CD14-positive monocyte (primary cell): ENCODE results near the gene PDE8B. TPM values are rescaled to one million over a fixed set of nuclear protein-coding genes. Genes with fewer than 3 reads are reported as not detected.
A peak's percentile ranks its signal among the peaks of the same experiment; 100 is the strongest.

Experiments used
- DNase-seq, 3 donors: peaks; one replicate each; pipeline ENCODE4 v3.0.0-alpha.2; 2011 to 2022
- H2AFZ ChIP-seq: 2 replicates; pipeline ENCODE4 v1.6.0; 2012; ENCODE audit warnings: mild to moderate bottlenecking, low read depth, low read length, inconsistent platforms; ENCODE audit not compliant: insufficient read depth, poor library complexity, severe bottlenecking
- H3K27ac ChIP-seq, 2 donors: 1 replicate in 1 of 2; 2 replicates in 1 of 2; pipeline ENCODE4 v1.5.1; 2012 to 2013; ENCODE audit warnings: low read length in 2 of 2, control low read depth in 1 of 2, inconsistent platforms in 1 of 2, low read depth in 1 of 2, mild to moderate bottlenecking in 1 of 2
- H3K27me3 ChIP-seq, 2 donors: one replicate each; pipeline versions ENCODE4 v1.6.0 to v1.6.1; 2011 to 2013; ENCODE audit warnings: low read length in 2 of 2; ENCODE audit not compliant: control insufficient read depth in 2 of 2, insufficient read depth in 2 of 2
- H3K36me3 ChIP-seq, 2 donors: replicated peaks in 1 of 2; 1 replicate in 1 of 2; 2 replicates in 1 of 2; pipeline versions ENCODE4 v1.5.1 to v1.6.1; 2012 to 2013; ENCODE audit warnings: low read length in 2 of 2, control low read depth in 1 of 2, inconsistent platforms in 1 of 2, mild to moderate bottlenecking in 1 of 2; ENCODE audit not compliant: insufficient read depth in 2 of 2, control insufficient read depth in 1 of 2
- H3K4me1 ChIP-seq, 2 donors: 1 replicate in 1 of 2; 2 replicates in 1 of 2; pipeline versions ENCODE4 v1.5.1 to v1.6.1; 2012 to 2013; ENCODE audit warnings: low read length in 2 of 2, control low read depth in 1 of 2, inconsistent platforms in 1 of 2, mild to moderate bottlenecking in 1 of 2, moderate library complexity in 1 of 2; ENCODE audit not compliant: insufficient read depth in 2 of 2, control insufficient read depth in 1 of 2
- H3K4me2 ChIP-seq: replicated peaks from 2 replicates; pipeline ENCODE3; 2012; ENCODE audit warnings: low read length, moderate library complexity, mild to moderate bottlenecking; ENCODE audit not compliant: poor library complexity, severe bottlenecking; ENCODE audit errors: extremely low read depth
- H3K4me3 ChIP-seq, 3 experiments: fragments of 200-600 bp in 1 of 3; sonication (generic) in 1 of 3; replicated peaks in 1 of 3; 1 replicate in 2 of 3; 2 replicates in 1 of 3; pipeline ENCODE4 v1.5.1; 2011 to 2013; ENCODE audit warnings: low read length in 3 of 3, mild to moderate bottlenecking in 3 of 3, control low read depth in 2 of 3, low read depth in 2 of 3, inconsistent platforms in 1 of 3, moderate library complexity in 1 of 3
- H3K79me2 ChIP-seq: 2 replicates; pipeline ENCODE4 v1.6.0; 2012; ENCODE audit warnings: mild to moderate bottlenecking, control low read depth, inconsistent platforms, low read length, moderate library complexity; ENCODE audit not compliant: insufficient read depth
- H3K9ac ChIP-seq: 2 replicates; pipeline ENCODE4 v1.6.0; 2017; ENCODE audit warnings: low read length, mild to moderate bottlenecking; ENCODE audit not compliant: insufficient read depth, poor library complexity, severe bottlenecking
- H3K9me3 ChIP-seq, 2 donors: replicated peaks in 1 of 2; 1 replicate in 1 of 2; 2 replicates in 1 of 2; pipeline versions ENCODE4 v1.5.1 to v1.6.1; 2012 to 2013; ENCODE audit warnings: low read length in 2 of 2, control low read depth in 1 of 2; ENCODE audit not compliant: control insufficient read depth in 1 of 2, insufficient read depth in 1 of 2
- H4K20me1 ChIP-seq: 2 replicates; pipeline ENCODE4 v1.6.0; 2012; ENCODE audit warnings: mild to moderate bottlenecking, low read length, control low read depth, moderate library complexity; ENCODE audit not compliant: insufficient read depth
- H3K27ac Mint-ChIP-seq, 7 donors: one replicate each; pipeline ENCODE4 v1.8.0; 2020; ENCODE audit warnings: mild to moderate bottlenecking in 7 of 7, mixed read lengths in 7 of 7, moderate library complexity in 6 of 7, inconsistent platforms in 2 of 7
- H3K27me3 Mint-ChIP-seq, 3 donors: one replicate each; pipeline ENCODE4 v1.8.0; 2021 to 2022; ENCODE audit warnings: low read depth in 3 of 3, mild to moderate bottlenecking in 3 of 3, mixed read lengths in 3 of 3, moderate library complexity in 3 of 3, inconsistent platforms in 1 of 3
- H3K36me3 Mint-ChIP-seq, 2 donors: one replicate each; pipeline ENCODE4 v1.8.0; 2020; ENCODE audit warnings: mixed read lengths in 2 of 2, inconsistent platforms in 1 of 2, mild to moderate bottlenecking in 1 of 2
- H3K4me1 Mint-ChIP-seq: one replicate; pipeline ENCODE4 v1.8.0; 2020; ENCODE audit warnings: mild to moderate bottlenecking, mixed read lengths
- H3K4me3 Mint-ChIP-seq, 2 donors: one replicate each; pipeline ENCODE4 v1.8.0; 2020; ENCODE audit warnings: mild to moderate bottlenecking in 2 of 2, mixed read lengths in 2 of 2, moderate library complexity in 1 of 2
- H3K9me3 Mint-ChIP-seq, 7 donors: one replicate each; pipeline ENCODE4 v1.8.0; 2020 to 2022; ENCODE audit warnings: mixed read lengths in 7 of 7, mild to moderate bottlenecking in 6 of 7, moderate library complexity in 6 of 7, inconsistent platforms in 2 of 7
- CTCF ChIP-seq: fragments of 200-600 bp; IDR thresholded peaks from one replicate; pipeline ENCODE4 v1.8.0; 2022; ENCODE audit warnings: antibody characterized with exemption, mild to moderate bottlenecking
- WGBS: methylation state at CpG from one replicate; pipeline ENCODE4 v1.1.5; 2013; ENCODE audit warnings: missing lambda C conversion rate; ENCODE audit not compliant: insufficient coverage; 5-methylcytosine and 5-hydroxymethylcytosine counted together
- intact Hi-C, 2 donors: fragments of 100-400 bp; cut with micrococcal nuclease; formaldehyde crosslinking; loops; one replicate each; pipeline versions ENCODE4 v1.15.0 to v1.15.1; 2023
- polyA plus RNA-seq, 3 donors: library from polyadenylated mRNA; depleted of rRNA in 1 of 3; unstranded in 2 of 3; stranded (reverse) in 1 of 3; fragments of 300-500 nt in 2 of 3; fragments of >200 nt in 1 of 3; fragmentation: Illumina TruSeq in 2 of 3; gene quantifications; 1 replicate in 2 of 3; 2 replicates in 1 of 3; pipeline ENCODE4 v1.2.3, GENCODE V29; 2012 to 2021

Gene PDE8B
- polyA plus RNA-seq, 3 donors, result 0.11 to 0.61 (median 0.29) TPM

GRCh38 chr5:77366717-77367500, 156.4 kb downstream of the PDE8B start:
- no peaks in the 10 kb centered on the region for H3K9me3 ChIP-seq
- DNase-seq, result no peak
- H4K20me1 ChIP-seq, result no peaks in the 10 kb centered on the region
- H3K9ac ChIP-seq, result no peak overlapping the region
- no peak overlapping the region for H3K4me2 ChIP-seq
- Mint-ChIP-seq H3K36me3 (no peaks in the 10 kb centered on the region), H3K4me3 (no peak overlapping the region), H3K27me3 (peaks cover 0 to 2% (median 0%) of the 10 kb centered on the region in 3 donors), H3K9me3 (peaks cover 0 to 2% (median 0%) of the 10 kb centered on the region in 7 donors), H3K4me1 (peaks cover 4% of the 10 kb centered on the region), H3K27ac (peak overlapping the region in 1 of 7 donors; percentile 67)
- no peak overlapping the region for H3K4me3 ChIP-seq
- no peak overlapping the region for H3K27ac ChIP-seq
- H3K4me1 ChIP-seq, result no peaks in the 10 kb centered on the region
- 100% methylated on average over 1 of the region's 5 CpGs for WGBS
- no peaks in the 10 kb centered on the region for H3K79me2 ChIP-seq
- H3K27me3 ChIP-seq, result no peaks in the 10 kb centered on the region
- H2AFZ ChIP-seq, result no peak overlapping the region
- H3K36me3 ChIP-seq, result no peaks in the 10 kb centered on the region
- no peak for TF ChIP-seq CTCF
- intact Hi-C loops, result no loop called here

- no peak overlapping the region for H3K9ac ChIP-seq
- Mint-ChIP-seq H3K4me3 (no peak overlapping the region), H3K27me3 (peaks cover 0 to 2% (median 0%) of the 10 kb centered on the region in 3 donors), H3K27ac (no peak overlapping the region), H3K4me1 (peaks cover 4% of the 10 kb centered on the region), H3K36me3 (no peaks in the 10 kb centered on the region), H3K9me3 (peaks cover 0 to 2% (median 0%) of the 10 kb centered on the region in 7 donors)
- H4K20me1 ChIP-seq, result no peaks in the 10 kb centered on the region
- no peak overlapping the region for H3K27ac ChIP-seq
- peak in 1 of 3 donors; percentile 51 for DNase-seq
- 83% methylated on average over 4 of the region's 4 CpGs for WGBS
- no peak for TF ChIP-seq CTCF
- H2AFZ ChIP-seq, result no peak overlapping the region
- no peaks in the 10 kb centered on the region for H3K36me3 ChIP-seq
- H3K4me1 ChIP-seq, result no peaks in the 10 kb centered on the region
- H3K4me3 ChIP-seq, result no peak overlapping the region
- H3K27me3 ChIP-seq, result no peaks in the 10 kb centered on the region
- no peaks in the 10 kb centered on the region for H3K79me2 ChIP-seq
- no peaks in the 10 kb centered on the region for H3K9me3 ChIP-seq
- intact Hi-C loops, result no loop called here
- no peak overlapping the region for H3K4me2 ChIP-seq
Observed at GRCh38 chr5:77367741-77368140, 157.3 kb downstream of the PDE8B start.
